B cell (primary cell): ENCODE data around the gene MARVELD1. TPM values are rescaled to one million over a fixed set of nuclear protein-coding genes. Genes with fewer than 3 reads are reported as not detected.

ENCODE experiments used
- ATAC-seq: fragments of 200-7000 bp; cut with Tn5 transposase; one replicate; pipeline ENCODE4 v1.10.0; 2021; ENCODE audit warnings: low read depth, mild to moderate bottlenecking, moderate number of reproducible peaks, moderate library complexity
- CTCF ChIA-PET: fragments of 350-600 bp; sonication (Branson Sonifier 250); formaldehyde crosslinking; loops from one replicate; lab custom pipeline; 2021; ENCODE audit warnings: antibody characterized with exemption, inconsistent platforms; lab: Charles Lee
- POLR2A ChIA-PET: fragments of 350-600 bp; sonication (Branson Sonifier 250); formaldehyde crosslinking; loops from one replicate; lab custom pipeline; 2021; ENCODE audit warnings: antibody characterized with exemption; lab: Charles Lee
- DNase-seq: peaks from one replicate; pipeline ENCODE4 v3.0.0; 2013
- H2AFZ ChIP-seq: 2 replicates; pipeline ENCODE4 v1.6.1; 2012; ENCODE audit warnings: mild to moderate bottlenecking, low read depth, low read length; ENCODE audit not compliant: insufficient read depth, poor library complexity, severe bottlenecking
- H3K27ac ChIP-seq, 2 donors: 1 replicate in 1 of 2; 2 replicates in 1 of 2; pipeline ENCODE4 v1.5.1; 2012 to 2013; ENCODE audit warnings: low read length in 2 of 2, mild to moderate bottlenecking in 2 of 2, moderate library complexity in 1 of 2
- H3K27me3 ChIP-seq, 4 experiments: fragments of 200-600 bp in 1 of 4; sonication (generic) in 1 of 4; replicated peaks in 1 of 4; 1 replicate in 2 of 4; 2 replicates in 2 of 4; pipeline versions ENCODE4 v1.6.1 to v1.7.0; 2013 to 2016; ENCODE audit warnings: low read length in 3 of 4, mild to moderate bottlenecking in 2 of 4, mixed read lengths in 1 of 4, moderate library complexity in 1 of 4; ENCODE audit not compliant: insufficient read depth in 4 of 4, control insufficient read depth in 3 of 4; ENCODE audit errors: control extremely low read depth in 1 of 4
- H3K36me3 ChIP-seq, 2 experiments: replicated peaks in 1 of 2; 1 replicate in 1 of 2; 2 replicates in 1 of 2; pipeline versions ENCODE4 v1.6.1 to v1.7.1; 2013; ENCODE audit warnings: low read length in 1 of 2; ENCODE audit not compliant: insufficient read depth in 2 of 2, control insufficient read depth in 1 of 2; ENCODE audit errors: control extremely low read depth in 1 of 2, extremely low read depth in 1 of 2
- H3K4me1 ChIP-seq, 2 donors: fragments of 200-600 bp in 1 of 2; sonication (generic) in 1 of 2; 1 replicate in 1 of 2; 2 replicates in 1 of 2; pipeline versions ENCODE4 v1.5.1 to v1.6.1; 2013 to 2017; ENCODE audit warnings: low read length in 2 of 2; ENCODE audit not compliant: control insufficient read depth in 2 of 2, insufficient read depth in 2 of 2
- H3K4me2 ChIP-seq: replicated peaks from 2 replicates; pipeline ENCODE3; 2012; ENCODE audit warnings: mild to moderate bottlenecking, low read depth, low read length; ENCODE audit not compliant: poor library complexity, severe bottlenecking
- H3K4me3 ChIP-seq, 5 experiments: fragments of 200-600 bp in 1 of 5; sonication (generic) in 1 of 5; 1 replicate in 3 of 5; 2 replicates in 2 of 5; pipeline versions ENCODE4 v1.5.1 to v1.7.0; 2011 to 2016; ENCODE audit warnings: low read length in 4 of 5, mild to moderate bottlenecking in 4 of 5, low read depth in 2 of 5, control low read depth in 1 of 5, moderate library complexity in 1 of 5; ENCODE audit not compliant: insufficient read depth in 1 of 5; ENCODE audit errors: control extremely low read depth in 1 of 5, extremely low read depth in 1 of 5
- H3K79me2 ChIP-seq: fragments of 200-600 bp; sonication (generic); one replicate; pipeline ENCODE4 v1.6.0; 2016; ENCODE audit warnings: low read length; ENCODE audit not compliant: control insufficient read depth, insufficient read depth
- H3K9ac ChIP-seq: fragments of 200-600 bp; sonication (generic); 2 replicates; pipeline ENCODE4 v1.6.1; 2017; ENCODE audit warnings: mild to moderate bottlenecking, low read length, moderate library complexity
- H3K9me3 ChIP-seq, 3 donors: one replicate each; pipeline versions ENCODE4 v1.6.1 to v1.7.1; 2013; ENCODE audit warnings: low read length in 2 of 3; ENCODE audit not compliant: control insufficient read depth in 2 of 3, insufficient read depth in 1 of 3; ENCODE audit errors: control extremely low read depth in 1 of 3
- H4K20me1 ChIP-seq: 2 replicates; pipeline ENCODE4 v1.6.0; 2012; ENCODE audit warnings: mild to moderate bottlenecking, low read length; ENCODE audit not compliant: insufficient read depth, control insufficient read depth, poor library complexity, severe bottlenecking
- H3K27ac Mint-ChIP-seq: one replicate; pipeline ENCODE4 v1.8.0; 2021; ENCODE audit warnings: mixed read lengths
- H3K27me3 Mint-ChIP-seq: one replicate; pipeline ENCODE4 v1.8.0; 2021; ENCODE audit warnings: mixed read lengths
- H3K4me1 Mint-ChIP-seq: one replicate; pipeline ENCODE4 v1.8.0; 2021; ENCODE audit warnings: mixed read lengths
- H3K4me3 Mint-ChIP-seq: one replicate; pipeline ENCODE4 v1.8.0; 2021; ENCODE audit warnings: mixed read lengths
- H3K9me3 Mint-ChIP-seq: one replicate; pipeline ENCODE4 v1.8.0; 2022; ENCODE audit warnings: mixed read lengths; ENCODE audit not compliant: insufficient read depth
- EZH2 ChIP-seq: IDR thresholded peaks from 2 replicates; pipeline ENCODE4 v1.6.1; 2012; ENCODE audit warnings: borderline replicate concordance, low read depth, mild to moderate bottlenecking, moderate library complexity, low read length; ENCODE audit not compliant: insufficient read depth, poor library complexity, severe bottlenecking
- WGBS: methylation state at CpG from one replicate; pipeline ENCODE4 v1.1.5; 2013; ENCODE audit warnings: missing lambda C conversion rate; ENCODE audit not compliant: insufficient coverage; 5-methylcytosine and 5-hydroxymethylcytosine counted together
- intact Hi-C: fragments of 100-400 bp; cut with micrococcal nuclease; formaldehyde crosslinking; loops from one replicate; pipeline ENCODE4 v1.10.0; 2022
- polyA plus RNA-seq: library from polyadenylated mRNA; depleted of rRNA; stranded (reverse); fragments of >200 nt; gene quantifications from 2 replicates; pipeline ENCODE4 v1.2.3, GENCODE V29; 2012
- total RNA-seq, 2 donors: library from RNA; stranded (reverse); fragments of 120-200 nt in 1 of 2; gene quantifications; 1 replicate in 1 of 2; 2 replicates in 1 of 2; pipeline versions ENCODE4 v1.2.3 to v1.2.4, GENCODE V29; 2013 to 2022
- TF ChIP-seq, protein P1 (sequence below): fragments of 200-600 bp; IDR thresholded peaks from one replicate; pipeline ENCODE4 v1.8.0; 2022; ENCODE audit warnings: antibody characterized with exemption, mild to moderate bottlenecking

MARVELD1 gene
- total and polyA plus RNA-seq, 2 donors (not counting 1 experiment from before 2014, with no cell fraction given), result 0.45 to 0.54 TPM

DNA sequence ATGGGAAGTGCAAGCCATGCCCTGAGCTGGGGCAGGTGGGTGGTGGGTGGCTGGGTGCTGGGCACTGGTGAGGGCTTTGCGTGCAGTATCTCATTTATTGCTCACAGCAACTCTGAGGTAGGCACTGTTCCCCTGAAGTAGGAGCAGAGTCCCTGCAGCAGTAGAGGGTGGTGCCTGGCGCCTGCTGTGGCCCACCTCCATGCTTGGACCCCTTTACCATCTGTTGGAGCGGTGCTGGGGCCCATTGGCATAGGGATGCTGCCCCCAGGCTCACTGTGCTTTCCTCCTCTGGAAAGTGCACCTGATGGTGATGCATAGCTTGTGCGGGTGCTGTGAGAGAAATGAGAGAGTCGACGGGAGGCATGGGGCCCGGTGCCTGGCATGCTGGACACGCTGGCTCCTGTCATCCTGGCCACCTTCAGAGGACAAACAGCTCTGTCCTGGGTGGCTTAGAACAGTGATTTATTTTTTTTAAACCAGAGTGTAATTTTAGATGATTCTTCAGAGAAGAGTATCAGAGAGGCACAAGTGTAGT lies 47.9 kb downstream of the MARVELD1 start:
- H3K4me3 Mint-ChIP-seq, result no peak overlapping the region
- H3K9me3 Mint-ChIP-seq, result no peaks in the 10 kb centered on the region
- H3K36me3 ChIP-seq, result peaks cover 0 to 45% of the 10 kb centered on the region in 2 experiments
- H3K4me2 ChIP-seq, result no peak overlapping the region
- H3K27ac Mint-ChIP-seq, result no peak overlapping the region
- no peak for TF ChIP-seq EZH2
- TF ChIP-seq, protein P1, sequence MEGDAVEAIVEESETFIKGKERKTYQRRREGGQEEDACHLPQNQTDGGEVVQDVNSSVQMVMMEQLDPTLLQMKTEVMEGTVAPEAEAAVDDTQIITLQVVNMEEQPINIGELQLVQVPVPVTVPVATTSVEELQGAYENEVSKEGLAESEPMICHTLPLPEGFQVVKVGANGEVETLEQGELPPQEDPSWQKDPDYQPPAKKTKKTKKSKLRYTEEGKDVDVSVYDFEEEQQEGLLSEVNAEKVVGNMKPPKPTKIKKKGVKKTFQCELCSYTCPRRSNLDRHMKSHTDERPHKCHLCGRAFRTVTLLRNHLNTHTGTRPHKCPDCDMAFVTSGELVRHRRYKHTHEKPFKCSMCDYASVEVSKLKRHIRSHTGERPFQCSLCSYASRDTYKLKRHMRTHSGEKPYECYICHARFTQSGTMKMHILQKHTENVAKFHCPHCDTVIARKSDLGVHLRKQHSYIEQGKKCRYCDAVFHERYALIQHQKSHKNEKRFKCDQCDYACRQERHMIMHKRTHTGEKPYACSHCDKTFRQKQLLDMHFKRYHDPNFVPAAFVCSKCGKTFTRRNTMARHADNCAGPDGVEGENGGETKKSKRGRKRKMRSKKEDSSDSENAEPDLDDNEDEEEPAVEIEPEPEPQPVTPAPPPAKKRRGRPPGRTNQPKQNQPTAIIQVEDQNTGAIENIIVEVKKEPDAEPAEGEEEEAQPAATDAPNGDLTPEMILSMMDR, result no peak
- ChIA-PET POLR2A (interaction anchor here (0.6 kb wide), 1 partner anchor 77 kb away, joined by 4 read pairs; no protein-coding TSS in a partner anchor), CTCF (interaction anchor here (1.3 kb wide), 1 partner anchor 75 kb away, joined by 3 read pairs; the partner anchor contains the start of gene AVPI1)
- ATAC-seq (no peak), DNase-seq (no peak)
- no peaks in the 10 kb centered on the region for H4K20me1 ChIP-seq
- H3K4me1 ChIP-seq, result peaks cover 6 to 11% of the 10 kb centered on the region in 2 donors
- H3K79me2 ChIP-seq, result no peaks in the 10 kb centered on the region
- no peak overlapping the region for H3K27ac ChIP-seq
- H3K9me3 ChIP-seq, result no peaks in the 10 kb centered on the region
- H2AFZ ChIP-seq, result no peak overlapping the region
- 99% methylated on average over 8 of the region's 8 CpGs for WGBS
- H3K27me3 ChIP-seq, result no peaks in the 10 kb centered on the region
- no peaks in the 10 kb centered on the region for H3K27me3 Mint-ChIP-seq
- H3K4me3 ChIP-seq, result no peak overlapping the region
- H3K4me1 Mint-ChIP-seq, result peaks cover 12% of the 10 kb centered on the region
- H3K9ac ChIP-seq, result no peak overlapping the region
- intact Hi-C loops, result no loop called here

DNA sequence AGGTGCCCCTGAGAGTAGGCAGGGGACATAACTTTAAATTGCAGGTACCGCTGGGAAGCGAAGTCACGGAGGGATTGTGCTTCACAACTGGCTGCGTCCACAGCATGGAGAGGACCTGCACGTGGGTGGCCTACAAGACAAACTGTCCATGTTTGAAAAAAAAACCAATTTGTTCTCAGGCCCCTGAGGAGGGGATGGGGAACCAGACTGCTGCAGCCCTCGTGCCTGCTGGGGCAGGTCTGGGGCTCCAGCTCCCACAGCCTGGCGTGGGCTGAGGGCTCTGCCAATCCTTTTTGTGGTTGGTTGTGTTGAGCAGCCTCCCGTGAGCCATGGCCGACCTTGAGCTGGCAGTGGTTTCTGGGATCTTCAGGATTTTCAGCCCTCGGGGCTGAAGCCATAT lies 48.5 kb downstream of the MARVELD1 start:
- Histone ChIP-seq H4K20me1 (no peaks in the 10 kb centered on the region), H2AFZ (no peak overlapping the region), H3K4me1 (peaks cover 6 to 11% of the 10 kb centered on the region in 2 donors), H3K9me3 (no peaks in the 10 kb centered on the region), H3K79me2 (no peaks in the 10 kb centered on the region), H3K4me3 (no peak overlapping the region), H3K27ac (no peak overlapping the region), H3K36me3 (peaks cover 0 to 38% of the 10 kb centered on the region in 2 experiments), H3K27me3 (no peaks in the 10 kb centered on the region), H3K9ac (no peak overlapping the region), H3K4me2 (no peak overlapping the region)
- Mint-ChIP-seq H3K4me1 (peaks cover 12% of the 10 kb centered on the region), H3K27me3 (no peaks in the 10 kb centered on the region), H3K4me3 (no peak overlapping the region), H3K27ac (no peak overlapping the region), H3K9me3 (no peaks in the 10 kb centered on the region)
- ChIA-PET POLR2A (interaction anchor here (0.6 kb wide), 1 partner anchor 78 kb away, joined by 4 read pairs; no protein-coding TSS in a partner anchor), CTCF (no interaction called here)
- no peak for ATAC-seq
- intact Hi-C loops, result no loop called here
- DNase-seq, result no peak
- WGBS, result 97% methylated on average over 10 of the region's 10 CpGs
- TF ChIP-seq, protein P1, result no peak
- TF ChIP-seq EZH2, result no peak
